Activated B cell treated with CpG ODN at 0.5 μM for 24 hours (primary cell): ENCODE results near the gene SP3. TPM values are rescaled to one million over a fixed set of nuclear protein-coding genes. Genes with fewer than 3 reads are reported as not detected.

Experiments used
- ATAC-seq: fragments of 200-7000 bp; cut with Tn5 transposase; one replicate; pipeline ENCODE4 v1.10.0; 2021; ENCODE audit warnings: low read depth, mild to moderate bottlenecking, moderate library complexity
- CTCF ChIA-PET: fragments of 350-600 bp; sonication (Branson Sonifier 250); formaldehyde crosslinking; loops from one replicate; lab custom pipeline; 2021; ENCODE audit warnings: antibody characterized with exemption; lab: Charles Lee
- POLR2A ChIA-PET: fragments of 350-600 bp; sonication (Branson Sonifier 250); formaldehyde crosslinking; loops from one replicate; lab custom pipeline; 2021; ENCODE audit warnings: antibody characterized with exemption; lab: Charles Lee
- DNase-seq: peaks from one replicate; pipeline ENCODE4 v3.0.0; 2022
- H3K27ac Mint-ChIP-seq: one replicate; pipeline ENCODE4 v1.8.0; 2020; ENCODE audit warnings: mixed read lengths
- H3K27me3 Mint-ChIP-seq: one replicate; pipeline ENCODE4 v1.8.0; 2021; ENCODE audit warnings: mixed read lengths
- H3K36me3 Mint-ChIP-seq: one replicate; pipeline ENCODE4 v1.8.0; 2021; ENCODE audit warnings: low read depth, mixed read lengths
- H3K4me1 Mint-ChIP-seq: one replicate; pipeline ENCODE4 v1.8.0; 2021; ENCODE audit warnings: mixed read lengths
- H3K4me3 Mint-ChIP-seq: one replicate; pipeline ENCODE4 v1.8.0; 2020; ENCODE audit warnings: mild to moderate bottlenecking, mixed read lengths
- H3K9me3 Mint-ChIP-seq: one replicate; pipeline ENCODE4 v1.8.0; 2020; ENCODE audit warnings: mixed read lengths
- CTCF ChIP-seq: fragments of 200-600 bp; IDR thresholded peaks from one replicate; pipeline ENCODE4 v1.8.0; 2022; ENCODE audit warnings: antibody characterized with exemption, mild to moderate bottlenecking
- intact Hi-C: fragments of 100-400 bp; cut with micrococcal nuclease; formaldehyde crosslinking; loops from one replicate; pipeline ENCODE4 v1.15.1; 2024
- total RNA-seq: library from RNA; stranded (reverse); gene quantifications from 2 replicates; pipeline ENCODE4 v1.2.3, GENCODE V29; 2022

Gene SP3
- total RNA-seq, 1 donor from 2014 or later, result 139 TPM

GRCh38 chr2:174003720-174004695 lies 38.8 kb upstream of the SP3 start:
- DNase-seq (no peak), ATAC-seq (no peak)
- no peak for TF ChIP-seq CTCF
- H3K9me3 Mint-ChIP-seq, result no peaks in the 10 kb centered on the region
- peaks cover 4% of the 10 kb centered on the region for H3K4me1 Mint-ChIP-seq
- no peaks in the 10 kb centered on the region for H3K36me3 Mint-ChIP-seq
- H3K27me3 Mint-ChIP-seq, result no peaks in the 10 kb centered on the region
- POLR2A ChIA-PET, result interaction anchor here (0.6 kb wide), 1 partner anchor 40 kb away, joined by 3 read pairs; no protein-coding TSS in a partner anchor
- no peak overlapping the region for H3K27ac Mint-ChIP-seq
- CTCF ChIA-PET, result no interaction called here
- intact Hi-C loops, result no loop called here
- no peak overlapping the region for H3K4me3 Mint-ChIP-seq

- intact Hi-C loops, result no loop called here
- no peak for ATAC-seq
- POLR2A ChIA-PET, result no interaction called here
Observed at GRCh38 chr2:174002679-174003078, 37.5 kb upstream of the SP3 start.

GRCh38 chr2:174001107-174001506 lies 35.9 kb upstream of the SP3 start:
- no peak for TF ChIP-seq CTCF
- no peak overlapping the region for H3K4me3 Mint-ChIP-seq
- ChIA-PET POLR2A (interaction anchor here (1.2 kb wide), 1 partner anchor 9 kb away, joined by 3 read pairs; no protein-coding TSS in a partner anchor), CTCF (no interaction called here)
- ATAC-seq (no peak), DNase-seq (no peak)
- intact Hi-C loops, result no loop called here
- H3K27me3 Mint-ChIP-seq, result no peaks in the 10 kb centered on the region
- H3K36me3 Mint-ChIP-seq, result no peaks in the 10 kb centered on the region
- H3K4me1 Mint-ChIP-seq, result peaks cover 26% of the 10 kb centered on the region
- H3K27ac Mint-ChIP-seq, result no peak overlapping the region
- no peaks in the 10 kb centered on the region for H3K9me3 Mint-ChIP-seq

More at GRCh38 chr2:174002679-174003078, 37.5 kb upstream of the SP3 start:
- Mint-ChIP-seq H3K9me3 (no peaks in the 10 kb centered on the region), H3K27ac (no peak overlapping the region), H3K36me3 (no peaks in the 10 kb centered on the region), H3K4me3 (no peak overlapping the region), H3K4me1 (peaks cover 13% of the 10 kb centered on the region), H3K27me3 (no peaks in the 10 kb centered on the region)
- DNase-seq, result no peak
- no peak for TF ChIP-seq CTCF
- CTCF ChIA-PET, result no interaction called here

- ATAC-seq (no peak), DNase-seq (no peak)
- ChIA-PET POLR2A (no interaction called here), CTCF (no interaction called here)
- TF ChIP-seq CTCF, result no peak
- Mint-ChIP-seq H3K9me3 (no peaks in the 10 kb centered on the region), H3K27ac (no peak overlapping the region), H3K36me3 (no peaks in the 10 kb centered on the region), H3K27me3 (no peaks in the 10 kb centered on the region), H3K4me1 (peaks cover 29% of the 10 kb centered on the region), H3K4me3 (no peak overlapping the region)
- intact Hi-C loops, result no loop called here
Observed at GRCh38 chr2:173999724-174000123, 34.6 kb upstream of the SP3 start.

GRCh38 chr2:173999272-173999671 lies 34.1 kb upstream of the SP3 start:
- peaks cover 29% of the 10 kb centered on the region for H3K4me1 Mint-ChIP-seq
- H3K4me3 Mint-ChIP-seq, result no peak overlapping the region
- CTCF ChIA-PET, result no interaction called here

More at GRCh38 chr2:173999272-173999671, 34.1 kb upstream of the SP3 start:
- Mint-ChIP-seq H3K9me3 (no peaks in the 10 kb centered on the region), H3K27me3 (no peaks in the 10 kb centered on the region), H3K36me3 (no peaks in the 10 kb centered on the region), H3K27ac (no peak overlapping the region)
- POLR2A ChIA-PET, result interaction anchor here (3.8 kb wide), 1 partner anchor 35 kb away, joined by 28 read pairs; the partner anchor contains the start of gene SP3
- no peak for TF ChIP-seq CTCF
- ATAC-seq (no peak), DNase-seq (no peak)
- intact Hi-C loops, result no loop called here
